GM06990 (cell line): Measurements from ENCODE around the gene GPD1L.
A peak's percentile ranks its signal among the peaks of the same experiment; 100 is the strongest.

Experiments used
- DNase-seq: peaks from one replicate; pipeline ENCODE4 v3.0.0-alpha.2; 2011; ENCODE audit not compliant: insufficient read length; ENCODE audit errors: extremely low read depth
- H3K27me3 ChIP-seq: replicated peaks from 2 replicates; pipeline ENCODE4 v1.6.0; 2011; ENCODE audit warnings: low read length; ENCODE audit not compliant: control insufficient read depth, insufficient read depth
- H3K36me3 ChIP-seq: 2 replicates; pipeline ENCODE4 v1.5.1; 2011; ENCODE audit warnings: low read length; ENCODE audit not compliant: control insufficient read depth, insufficient read depth
- H3K4me3 ChIP-seq: replicated peaks from 2 replicates; pipeline ENCODE4 v1.5.1; 2011; ENCODE audit warnings: low read depth, mild to moderate bottlenecking, control low read depth, low read length
- CTCF ChIP-seq: IDR thresholded peaks from 2 replicates; pipeline ENCODE4 v1.5.1; 2011; ENCODE audit warnings: low read length, control low read depth, mild to moderate bottlenecking, inconsistent platforms; ENCODE audit not compliant: insufficient read depth, poor library complexity, severe bottlenecking

Gene GPD1L

GRCh38 chr3:32177702-32178198, 71.3 kb downstream of the GPD1L start:
- H3K4me3 ChIP-seq = no peak overlapping the region
- TF ChIP-seq CTCF = peak; percentile 91
- H3K27me3 ChIP-seq = no peaks in the 10 kb centered on the region
- H3K36me3 ChIP-seq = no peaks in the 10 kb centered on the region
- DNase-seq = no peak

GRCh38 chr3:32180141-32180784, 73.8 kb downstream of the GPD1L start:
- Histone ChIP-seq H3K4me3 (no peak overlapping the region), H3K36me3 (no peaks in the 10 kb centered on the region), H3K27me3 (no peaks in the 10 kb centered on the region)
- TF ChIP-seq CTCF = no peak
- DNase-seq = no peak

- Histone ChIP-seq H3K4me3 (no peak overlapping the region), H3K27me3 (no peaks in the 10 kb centered on the region), H3K36me3 (no peaks in the 10 kb centered on the region)
- DNase-seq = no peak
- no peak for TF ChIP-seq CTCF
Measured at GRCh38 chr3:32181365-32181764, 74.9 kb downstream of the GPD1L start.

- Histone ChIP-seq H3K27me3 (no peaks in the 10 kb centered on the region), H3K36me3 (no peaks in the 10 kb centered on the region), H3K4me3 (no peak overlapping the region)
- no peak for TF ChIP-seq CTCF
- no peak for DNase-seq
Measured at GRCh38 chr3:32181796-32182195, 75.4 kb downstream of the GPD1L start.

- no peak for DNase-seq
- no peak for TF ChIP-seq CTCF
- no peaks in the 10 kb centered on the region for H3K36me3 ChIP-seq
- H3K27me3 ChIP-seq = no peaks in the 10 kb centered on the region
- no peak overlapping the region for H3K4me3 ChIP-seq
Measured at GRCh38 chr3:32184187-32184730, 77.8 kb downstream of the GPD1L start.
